Endodermal cell (in vitro differentiated cells): ENCODE data around the gene TANK. TPM values are rescaled to one million over a fixed set of nuclear protein-coding genes. Genes with fewer than 3 reads are reported as not detected.

Experiments used
- DNase-seq: peaks from one replicate; pipeline ENCODE4 v3.0.0-alpha.2; 2017
- H3K27ac ChIP-seq: 2 replicates; pipeline ENCODE4 v1.5.1; 2013; ENCODE audit warnings: mild to moderate bottlenecking, low read depth, low read length, moderate library complexity
- H3K27me3 ChIP-seq: 2 replicates; pipeline ENCODE4 v1.6.1; 2013; ENCODE audit warnings: mild to moderate bottlenecking, low read length, moderate library complexity; ENCODE audit not compliant: insufficient read depth, control insufficient read depth, poor library complexity, severe bottlenecking
- H3K36me3 ChIP-seq: 2 replicates; pipeline ENCODE4 v1.7.0; 2013; ENCODE audit warnings: mild to moderate bottlenecking, low read length, moderate library complexity; ENCODE audit not compliant: control insufficient read depth, insufficient read depth
- H3K4me1 ChIP-seq: one replicate; pipeline ENCODE4 v1.7.0; 2013; ENCODE audit warnings: low read length; ENCODE audit not compliant: control insufficient read depth, insufficient read depth
- H3K4me3 ChIP-seq: 2 replicates; pipeline ENCODE4 v1.5.1; 2013; ENCODE audit warnings: mild to moderate bottlenecking, low read length, moderate library complexity
- H3K9ac ChIP-seq: 2 replicates; pipeline ENCODE4 v1.6.1; 2013; ENCODE audit warnings: mild to moderate bottlenecking, low read length, moderate library complexity; ENCODE audit not compliant: poor library complexity, severe bottlenecking; ENCODE audit errors: extremely low read depth
- H3K9me3 ChIP-seq: 2 replicates; pipeline ENCODE4 v1.6.1; 2013; ENCODE audit warnings: mild to moderate bottlenecking, low read length, moderate library complexity; ENCODE audit not compliant: control insufficient read depth
- H3K27ac Mint-ChIP-seq: 2 replicates; pipeline ENCODE4 v1.8.0; 2020; ENCODE audit warnings: mixed read lengths
- H3K27me3 Mint-ChIP-seq: 2 replicates; pipeline ENCODE4 v1.8.0; 2021; ENCODE audit warnings: mild to moderate bottlenecking, mixed read lengths; ENCODE audit not compliant: insufficient read depth
- H3K36me3 Mint-ChIP-seq: 2 replicates; pipeline ENCODE4 v1.8.0; 2020; ENCODE audit warnings: low read depth, mixed read lengths
- H3K4me1 Mint-ChIP-seq: 2 replicates; pipeline ENCODE4 v1.8.0; 2020; ENCODE audit warnings: mixed read lengths
- H3K4me3 Mint-ChIP-seq: 2 replicates; pipeline ENCODE4 v1.8.0; 2020; ENCODE audit warnings: mild to moderate bottlenecking, moderate library complexity, mixed read lengths
- H3K9me3 Mint-ChIP-seq: 2 replicates; pipeline ENCODE4 v1.8.0; 2020; ENCODE audit warnings: mild to moderate bottlenecking, mixed read lengths
- WGBS, 2 experiments: methylation state at CpG; one replicate each; pipeline versions ENCODE4 v1.1.5 to v1.1.7; 2013; ENCODE audit warnings: missing lambda C conversion rate in 2 of 2, mixed read lengths in 1 of 2; ENCODE audit not compliant: insufficient coverage in 1 of 2, insufficient read length in 1 of 2; 5-methylcytosine and 5-hydroxymethylcytosine counted together
- total RNA-seq, 2 donors: library from RNA; stranded (reverse); fragmentation: NEBNext Ultra II Directional in 1 of 2; extraction: Animal tissue kit (Norgen Biotek cat#: 25700) in 1 of 2; gene quantifications; 2 replicates in 1 of 2; 3 replicates in 1 of 2; pipeline ENCODE4 v1.2.1, GENCODE V29; 2021
- TF ChIP-seq, protein P1 (sequence below): fragments of 200-600 bp; sonication (generic); conservative IDR thresholded peaks from 2 replicates; pipeline ENCODE4 v1.5.0; 2021; ENCODE audit warnings: antibody characterized with exemption, mild to moderate bottlenecking

The TANK gene
- total RNA-seq, 2 donors from 2014 or later: 22.4 to 33.2 TPM

- no peak overlapping the region for H3K4me3 ChIP-seq
- TF ChIP-seq, protein P1, sequence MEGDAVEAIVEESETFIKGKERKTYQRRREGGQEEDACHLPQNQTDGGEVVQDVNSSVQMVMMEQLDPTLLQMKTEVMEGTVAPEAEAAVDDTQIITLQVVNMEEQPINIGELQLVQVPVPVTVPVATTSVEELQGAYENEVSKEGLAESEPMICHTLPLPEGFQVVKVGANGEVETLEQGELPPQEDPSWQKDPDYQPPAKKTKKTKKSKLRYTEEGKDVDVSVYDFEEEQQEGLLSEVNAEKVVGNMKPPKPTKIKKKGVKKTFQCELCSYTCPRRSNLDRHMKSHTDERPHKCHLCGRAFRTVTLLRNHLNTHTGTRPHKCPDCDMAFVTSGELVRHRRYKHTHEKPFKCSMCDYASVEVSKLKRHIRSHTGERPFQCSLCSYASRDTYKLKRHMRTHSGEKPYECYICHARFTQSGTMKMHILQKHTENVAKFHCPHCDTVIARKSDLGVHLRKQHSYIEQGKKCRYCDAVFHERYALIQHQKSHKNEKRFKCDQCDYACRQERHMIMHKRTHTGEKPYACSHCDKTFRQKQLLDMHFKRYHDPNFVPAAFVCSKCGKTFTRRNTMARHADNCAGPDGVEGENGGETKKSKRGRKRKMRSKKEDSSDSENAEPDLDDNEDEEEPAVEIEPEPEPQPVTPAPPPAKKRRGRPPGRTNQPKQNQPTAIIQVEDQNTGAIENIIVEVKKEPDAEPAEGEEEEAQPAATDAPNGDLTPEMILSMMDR: no peak
- H3K4me1 ChIP-seq: peaks cover 6% of the 10 kb centered on the region
- peaks cover 4% of the 10 kb centered on the region for H3K27me3 ChIP-seq
- Mint-ChIP-seq H3K9me3 (no peaks in the 10 kb centered on the region), H3K4me3 (no peak overlapping the region), H3K36me3 (no peaks in the 10 kb centered on the region), H3K4me1 (peaks cover 52% of the 10 kb centered on the region), H3K27me3 (peaks cover 23% of the 10 kb centered on the region), H3K27ac (no peak overlapping the region)
- no peaks in the 10 kb centered on the region for H3K36me3 ChIP-seq
- no peak for DNase-seq
- no peak overlapping the region for H3K27ac ChIP-seq
- no peak overlapping the region for H3K9ac ChIP-seq
- H3K9me3 ChIP-seq: no peaks in the 10 kb centered on the region
These were observed 41.5 kb upstream of the TANK start for GRCh38 chr2:161118722-161119121.

GRCh38 chr2:161119483-161119882 lies 40.7 kb upstream of the TANK start:
- no peak overlapping the region for H3K4me3 Mint-ChIP-seq
- H3K27me3 ChIP-seq: peaks cover 4% of the 10 kb centered on the region
- H3K4me1 ChIP-seq: peaks cover 6% of the 10 kb centered on the region
- H3K27me3 Mint-ChIP-seq: peaks cover 19% of the 10 kb centered on the region
- H3K9me3 ChIP-seq: no peaks in the 10 kb centered on the region
- no peak overlapping the region for H3K9ac ChIP-seq
- no peak overlapping the region for H3K27ac ChIP-seq
- no peaks in the 10 kb centered on the region for H3K36me3 Mint-ChIP-seq
- H3K36me3 ChIP-seq: no peaks in the 10 kb centered on the region
- TF ChIP-seq, protein P1: no peak
- no peak overlapping the region for H3K4me3 ChIP-seq
- H3K4me1 Mint-ChIP-seq: peaks cover 54% of the 10 kb centered on the region
- no peak overlapping the region for H3K27ac Mint-ChIP-seq
- H3K9me3 Mint-ChIP-seq: no peaks in the 10 kb centered on the region
- no peak for DNase-seq

DNA sequence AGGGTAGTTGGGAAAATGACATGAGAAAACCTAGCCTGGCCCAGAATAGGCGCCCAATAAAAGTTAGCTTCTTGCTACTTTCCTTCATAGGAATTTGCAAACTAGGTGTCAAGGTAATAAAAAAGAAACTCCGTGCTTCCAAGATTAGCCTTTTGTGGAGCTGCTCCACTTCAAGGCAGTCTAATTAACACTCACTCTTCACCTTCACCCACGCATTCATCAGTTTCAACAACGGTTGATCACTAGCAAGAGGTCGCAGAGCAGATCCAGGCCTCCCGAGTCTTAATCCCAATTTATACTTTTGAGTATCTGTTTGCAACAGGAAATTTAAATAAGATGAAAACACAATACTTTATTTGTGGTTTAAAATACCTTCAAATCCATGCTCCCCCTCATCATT lies 39.5 kb upstream of the TANK start:
- peaks cover 49% of the 10 kb centered on the region for H3K4me1 Mint-ChIP-seq
- Histone ChIP-seq H3K4me3 (no peak overlapping the region), H3K4me1 (peaks cover 2% of the 10 kb centered on the region), H3K9ac (no peak overlapping the region), H3K27ac (no peak overlapping the region), H3K36me3 (no peaks in the 10 kb centered on the region), H3K9me3 (no peaks in the 10 kb centered on the region), H3K27me3 (peaks cover 4% of the 10 kb centered on the region)
- no peak overlapping the region for H3K27ac Mint-ChIP-seq
- H3K4me3 Mint-ChIP-seq: no peak overlapping the region
- 35 to 40% methylated on average over 2 to 6 of the region's 6 CpGs for WGBS, 2 experiments
- H3K27me3 Mint-ChIP-seq: peaks cover 19% of the 10 kb centered on the region
- no peaks in the 10 kb centered on the region for H3K9me3 Mint-ChIP-seq
- DNase-seq: peak; percentile 77
- TF ChIP-seq, protein P1: no peak
- H3K36me3 Mint-ChIP-seq: no peaks in the 10 kb centered on the region
